ENCODE measurements around the gene JAK1.
A peak's percentile ranks its signal among the peaks of the same experiment; 100 is the strongest.

Gene JAK1

GRCh38 chr1:64917907-64918306 is 48.4 kb downstream of the JAK1 start:
- no peak for DNase-seq

GRCh38 chr1:64917328-64917861 is 49.0 kb downstream of the JAK1 start:
- DNase-seq: no peak

- no peak for DNase-seq
Measured at GRCh38 chr1:64915381-64916274, 50.7 kb downstream of the JAK1 start.

GRCh38 chr1:64913361-64914015 is 52.9 kb downstream of the JAK1 start:
- no peak for DNase-seq

GRCh38 chr1:64912191-64912590 is 54.2 kb downstream of the JAK1 start:
- no peak for DNase-seq

GRCh38 chr1:64911326-64911725 is 55.0 kb downstream of the JAK1 start:
- DNase-seq: no peak

- no peak for DNase-seq
Measured at GRCh38 chr1:64909031-64909430, 57.3 kb downstream of the JAK1 start.

- DNase-seq: no peak
Measured at GRCh38 chr1:64908575-64908974, 57.8 kb downstream of the JAK1 start.

- DNase-seq: no peak
Measured at GRCh38 chr1:64906447-64906846, 59.9 kb downstream of the JAK1 start.

- DNase-seq: no peak
Measured at GRCh38 chr1:64903593-64903992, 62.8 kb downstream of the JAK1 start.

- DNase-seq: no peak
Measured at GRCh38 chr1:64901663-64902062, 64.7 kb downstream of the JAK1 start.

GRCh38 chr1:64900916-64901315 is 65.4 kb downstream of the JAK1 start:
- no peak for DNase-seq

GRCh38 chr1:64898107-64898861 is 68.1 kb downstream of the JAK1 start:
- DNase-seq: no peak

- DNase-seq: no peak
Measured at GRCh38 chr1:64896551-64896950, 69.8 kb downstream of the JAK1 start.

- DNase-seq: no peak
Measured at GRCh38 chr1:64895500-64895899, 70.8 kb downstream of the JAK1 start.

GRCh38 chr1:64894438-64895196 is 71.7 kb downstream of the JAK1 start:
- DNase-seq: no peak

- no peak for DNase-seq
Measured at GRCh38 chr1:64893921-64894320, 72.4 kb downstream of the JAK1 start.

- no peak for DNase-seq
Measured at GRCh38 chr1:64892576-64893573, 73.5 kb downstream of the JAK1 start.

GRCh38 chr1:64891448-64891825 is 74.9 kb downstream of the JAK1 start:
- DNase-seq: peak; percentile 22

- DNase-seq: no peak
Measured at GRCh38 chr1:64890699-64891447, 75.5 kb downstream of the JAK1 start.

Measured in CD4-positive, alpha-beta T cell treated with Interleukin-17A for 1 hour (primary cell).